Ramos (cell line): ENCODE measurements around the gene LRRC32.

Source experiments
- in situ Hi-C: fragments of 300-500 bp; cut with MboI; formaldehyde crosslinking; loops from one replicate; pipeline ENCODE4 v1.14.3; 2022; ENCODE audit warnings: low sequenced_read_pairs; ENCODE audit not compliant: unreplicated experiment

The LRRC32 gene

GRCh38 chr11:76635991-76636738 lies 34.4 kb downstream of the LRRC32 start:
- in situ Hi-C loops = no loop called here

- in situ Hi-C loops = no loop called here
Measured at GRCh38 chr11:76634886-76635285, 35.7 kb downstream of the LRRC32 start.

- in situ Hi-C loops = no loop called here
Measured at GRCh38 chr11:76632492-76632891, 38.1 kb downstream of the LRRC32 start.

- in situ Hi-C loops = no loop called here
Measured at GRCh38 chr11:76631566-76632308, 38.8 kb downstream of the LRRC32 start.

- in situ Hi-C loops = no loop called here
Measured at GRCh38 chr11:76630600-76631281, 39.8 kb downstream of the LRRC32 start.

GRCh38 chr11:76629853-76630599 lies 40.5 kb downstream of the LRRC32 start:
- in situ Hi-C loops = no loop called here

GRCh38 chr11:76629116-76629852 lies 41.3 kb downstream of the LRRC32 start:
- in situ Hi-C loops = no loop called here

GRCh38 chr11:76628408-76628947 lies 42.1 kb downstream of the LRRC32 start:
- in situ Hi-C loops = no loop called here

GRCh38 chr11:76627606-76628005 lies 42.9 kb downstream of the LRRC32 start:
- in situ Hi-C loops = no loop called here

GRCh38 chr11:76626921-76627401 lies 43.6 kb downstream of the LRRC32 start:
- in situ Hi-C loops = no loop called here

GRCh38 chr11:76626266-76626665 lies 44.3 kb downstream of the LRRC32 start:
- in situ Hi-C loops = no loop called here

- in situ Hi-C loops = no loop called here
Measured at GRCh38 chr11:76625472-76626186, 44.9 kb downstream of the LRRC32 start.

GRCh38 chr11:76624500-76625379 lies 45.8 kb downstream of the LRRC32 start:
- in situ Hi-C loops = no loop called here

- in situ Hi-C loops = no loop called here
Measured at GRCh38 chr11:76623884-76624419, 46.6 kb downstream of the LRRC32 start.

GRCh38 chr11:76623171-76623883 lies 47.2 kb downstream of the LRRC32 start:
- in situ Hi-C loops = no loop called here

GRCh38 chr11:76622493-76623094 lies 48.0 kb downstream of the LRRC32 start:
- in situ Hi-C loops = no loop called here
